NCI-H748 treated with DMSO at 0.1 percent for 48 hours (cell line): ENCODE results near the gene ARHGAP15.

ENCODE experiments used
- DNase-seq: peaks from one replicate; lab custom pipeline; 2025; lab: John Stamatoyannopoulos, UW

Gene ARHGAP15

GRCh38 chr2:143453981-143454511 is 324.8 kb downstream of the ARHGAP15 start:
- no peak for DNase-seq

DNA sequence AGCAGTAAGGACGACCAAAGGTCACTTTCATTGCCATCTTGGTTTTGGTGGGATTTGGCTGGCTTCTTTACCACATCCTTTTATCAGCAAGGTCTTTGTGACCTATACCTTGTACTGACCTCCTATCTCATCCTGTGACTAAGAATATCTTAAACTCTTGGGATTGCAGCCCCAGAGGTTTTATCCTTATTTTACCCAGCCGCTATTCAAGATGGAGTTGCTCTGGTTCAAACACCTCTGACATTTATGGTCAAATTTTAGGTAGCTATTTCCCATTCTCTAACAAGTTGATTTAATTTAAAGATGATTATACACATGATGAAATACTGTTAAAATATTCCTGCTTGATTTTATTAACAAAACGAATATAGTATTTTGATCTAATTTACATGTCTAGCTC is 326.1 kb downstream of the ARHGAP15 start:
- DNase-seq = no peak

DNA sequence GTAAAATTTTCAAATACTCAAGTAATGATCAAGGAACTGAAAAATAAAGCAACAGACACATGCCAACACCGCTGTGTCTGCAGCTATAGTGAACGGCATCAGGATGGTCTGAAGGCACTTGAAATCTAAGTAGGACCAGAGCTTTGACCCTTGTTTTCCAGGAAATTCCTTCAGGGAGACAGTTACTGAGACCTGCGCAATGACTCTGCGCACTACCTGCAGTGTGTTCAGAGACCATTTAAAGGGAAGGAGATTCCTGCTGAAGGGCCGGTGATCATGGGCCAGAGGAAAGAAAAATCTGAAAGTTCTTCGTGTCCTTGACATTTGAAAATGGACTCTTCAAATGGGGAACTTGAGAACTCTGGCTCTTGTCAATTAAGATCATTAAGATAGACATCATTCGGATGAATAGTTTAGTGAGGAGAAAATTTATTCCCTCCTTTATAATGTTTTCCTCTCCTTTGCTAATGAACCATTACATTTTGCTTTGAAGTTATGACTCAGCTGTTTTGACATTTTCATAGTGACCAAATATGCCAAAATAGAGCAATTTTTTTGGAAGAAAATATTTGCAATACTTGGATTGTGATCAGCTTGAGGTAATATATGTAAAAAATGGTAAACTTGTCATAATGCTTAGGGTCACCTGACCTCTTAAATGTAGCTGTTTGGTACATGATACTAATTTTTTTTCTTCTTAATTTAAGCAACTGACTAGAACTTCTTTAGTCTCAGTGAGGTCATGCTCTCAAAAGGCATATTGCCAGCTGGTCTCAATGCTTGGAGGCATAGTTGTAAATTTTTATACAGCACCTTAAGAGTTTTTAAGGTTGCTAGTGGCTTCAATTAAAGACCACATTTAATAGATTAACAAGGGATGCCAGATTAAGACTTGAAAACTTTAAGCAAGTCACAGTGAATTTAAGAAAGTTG is 329.3 kb downstream of the ARHGAP15 start:
- DNase-seq = no peak

DNA sequence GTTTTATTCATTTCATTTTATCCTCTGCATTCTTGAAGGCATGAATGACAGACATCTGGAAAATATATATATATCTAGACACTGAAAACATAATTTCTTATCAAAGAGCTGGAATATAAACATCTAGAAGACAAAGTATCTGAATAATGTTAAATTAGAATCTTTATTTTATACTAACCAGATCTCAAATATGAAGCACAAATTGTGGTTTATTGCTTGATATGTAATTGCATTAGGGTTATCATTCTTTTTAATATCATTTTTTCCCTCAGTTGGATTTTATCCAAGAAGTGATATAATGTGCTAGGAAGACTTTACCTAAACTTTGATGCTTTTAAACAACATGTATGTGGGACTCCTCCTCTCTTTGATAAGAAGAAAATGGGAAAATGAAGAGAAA is 331.2 kb downstream of the ARHGAP15 start:
- DNase-seq = no peak

DNA sequence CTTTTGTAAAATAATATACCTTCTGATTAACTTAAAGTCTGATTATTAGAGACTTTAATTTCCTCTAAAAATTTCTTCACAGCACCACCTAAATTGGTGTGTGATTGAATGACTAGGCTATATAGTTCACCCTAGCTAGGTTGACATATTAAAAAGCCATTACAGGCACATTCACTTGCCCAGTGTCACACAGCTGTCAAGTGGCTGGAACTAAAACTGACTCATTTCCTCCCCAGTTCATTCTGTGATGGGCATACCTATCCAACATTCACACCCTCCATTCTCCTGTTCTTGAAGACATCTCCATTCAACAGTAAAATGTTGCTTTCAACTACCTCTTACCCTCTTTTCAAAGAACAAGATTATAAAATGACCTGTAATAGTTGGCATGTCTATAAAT is 334.5 kb downstream of the ARHGAP15 start:
- DNase-seq = no peak

DNA sequence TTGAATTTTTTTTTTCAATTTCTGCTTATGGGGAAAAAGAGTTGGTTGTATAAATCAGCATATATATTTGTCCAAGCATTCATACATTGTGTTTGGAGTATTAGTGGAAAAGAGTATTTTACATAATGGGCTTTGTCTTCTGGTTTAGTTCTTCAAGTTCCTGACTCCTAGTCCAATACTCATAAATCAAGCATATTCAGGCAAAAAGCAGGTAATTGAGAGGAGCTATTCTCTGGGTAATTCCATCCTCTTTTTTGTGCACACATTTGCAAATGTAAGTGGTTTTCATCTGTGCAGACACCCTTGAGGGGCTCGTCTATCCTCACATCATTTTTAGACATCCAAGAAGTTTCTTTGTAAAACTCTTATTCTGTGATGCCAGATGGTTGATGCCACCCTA is 337.2 kb downstream of the ARHGAP15 start:
- no peak for DNase-seq

DNA sequence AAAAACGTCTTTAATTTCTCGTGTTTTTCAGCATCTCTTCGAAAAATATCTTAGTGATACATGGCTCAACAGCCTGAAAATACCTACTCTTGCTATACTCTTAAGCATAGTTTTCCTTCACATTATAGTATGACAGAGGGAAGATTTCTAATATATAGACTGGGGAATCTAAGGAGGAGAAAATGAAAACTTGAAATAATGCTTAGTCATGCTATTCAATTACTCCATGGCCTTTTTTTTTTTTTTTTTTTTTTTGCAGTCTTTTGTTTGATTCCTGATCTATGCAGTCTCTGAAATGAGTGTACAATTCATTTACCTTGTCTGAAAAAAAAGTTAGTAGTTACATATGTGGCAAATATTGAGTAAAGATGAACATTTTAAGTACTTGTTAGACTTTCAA is 337.8 kb downstream of the ARHGAP15 start:
- no peak for DNase-seq

DNA sequence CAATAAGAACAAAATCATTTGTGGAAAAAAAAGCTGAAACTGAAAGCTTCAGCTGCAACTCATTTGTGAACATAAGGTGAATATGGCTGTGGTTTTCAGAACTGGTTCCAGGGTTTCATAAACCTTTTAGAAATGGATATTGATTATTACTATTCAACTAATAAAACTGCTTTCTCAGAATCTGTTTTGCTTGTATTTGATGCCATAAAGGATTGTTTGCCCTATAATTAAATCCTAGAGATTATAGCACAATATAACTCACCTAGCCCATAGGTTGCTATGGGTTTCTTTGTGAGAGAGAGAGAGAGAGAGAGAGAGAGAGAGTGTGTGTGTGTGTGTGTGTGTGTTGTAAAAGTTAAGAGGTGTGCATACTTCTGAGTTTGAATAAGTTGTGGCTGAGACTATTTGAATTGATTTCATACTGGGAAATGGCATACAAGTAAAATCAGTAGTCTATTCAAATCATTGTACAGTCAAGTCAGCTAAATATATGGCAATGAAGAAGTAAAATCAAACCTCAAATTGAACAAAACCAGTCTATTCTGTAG is 339.2 kb downstream of the ARHGAP15 start:
- DNase-seq = no peak

DNA sequence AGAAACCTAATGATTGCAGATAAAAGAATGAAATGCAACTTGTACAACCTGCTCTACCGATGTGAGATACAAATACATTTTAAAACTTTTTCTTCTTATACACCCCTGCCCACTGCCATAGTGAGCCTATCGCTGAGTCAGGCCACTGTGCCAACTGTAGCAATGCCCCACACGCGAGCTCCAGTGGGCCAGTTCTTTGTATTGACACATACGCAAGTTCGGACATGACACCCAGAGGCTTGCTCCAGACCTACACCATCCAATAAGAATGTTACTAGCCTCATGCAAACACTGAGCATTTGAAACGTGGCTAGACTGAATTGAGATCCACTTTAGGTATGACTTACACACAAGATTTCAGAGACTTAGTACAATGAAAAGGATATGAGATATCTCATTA is 340.1 kb downstream of the ARHGAP15 start:
- no peak for DNase-seq

DNA sequence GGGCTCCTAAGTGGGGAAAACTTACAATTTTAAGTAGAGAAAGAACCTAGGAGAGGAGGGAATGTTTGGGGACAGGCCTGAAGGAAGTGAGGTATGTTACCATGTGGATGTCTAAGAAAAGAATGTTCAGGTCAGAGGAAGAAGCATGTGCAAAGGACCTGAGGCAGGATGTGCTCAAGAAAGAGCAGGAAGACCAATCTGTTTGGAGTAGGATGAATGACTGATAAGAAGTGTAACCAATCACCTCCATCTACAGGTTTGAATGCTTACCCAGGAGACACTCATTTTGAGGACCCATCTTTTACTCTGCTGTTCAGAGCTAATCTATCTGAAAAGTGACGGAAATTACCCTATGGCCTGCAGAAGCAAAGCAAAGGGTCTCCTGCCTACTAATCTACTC is 342.3 kb downstream of the ARHGAP15 start:
- DNase-seq = no peak

- DNase-seq = no peak
Measured at GRCh38 chr2:143473216-143473615, 344.0 kb downstream of the ARHGAP15 start.

GRCh38 chr2:143473820-143474219 is 344.6 kb downstream of the ARHGAP15 start:
- DNase-seq = no peak

DNA sequence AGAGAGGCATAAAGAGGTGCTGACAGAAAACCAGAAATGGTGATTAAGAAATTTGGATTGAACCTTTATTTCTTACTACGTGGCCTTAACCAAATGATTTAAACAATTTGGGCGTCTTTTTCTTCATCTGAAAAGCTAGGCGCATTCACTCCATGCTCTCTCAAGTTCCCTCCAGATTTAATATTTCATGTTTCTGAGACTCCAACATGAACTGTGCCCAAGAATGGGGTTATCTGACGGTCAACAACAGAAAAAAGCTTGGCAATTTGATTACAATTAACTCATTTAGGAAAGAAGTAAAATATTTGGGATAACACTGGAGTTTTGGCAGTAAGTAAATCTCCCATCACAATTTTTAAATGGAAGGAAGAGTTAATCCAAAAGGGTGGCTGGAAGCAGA is 345.4 kb downstream of the ARHGAP15 start:
- no peak for DNase-seq

GRCh38 chr2:143475041-143475776 is 346.0 kb downstream of the ARHGAP15 start:
- DNase-seq = no peak

DNA sequence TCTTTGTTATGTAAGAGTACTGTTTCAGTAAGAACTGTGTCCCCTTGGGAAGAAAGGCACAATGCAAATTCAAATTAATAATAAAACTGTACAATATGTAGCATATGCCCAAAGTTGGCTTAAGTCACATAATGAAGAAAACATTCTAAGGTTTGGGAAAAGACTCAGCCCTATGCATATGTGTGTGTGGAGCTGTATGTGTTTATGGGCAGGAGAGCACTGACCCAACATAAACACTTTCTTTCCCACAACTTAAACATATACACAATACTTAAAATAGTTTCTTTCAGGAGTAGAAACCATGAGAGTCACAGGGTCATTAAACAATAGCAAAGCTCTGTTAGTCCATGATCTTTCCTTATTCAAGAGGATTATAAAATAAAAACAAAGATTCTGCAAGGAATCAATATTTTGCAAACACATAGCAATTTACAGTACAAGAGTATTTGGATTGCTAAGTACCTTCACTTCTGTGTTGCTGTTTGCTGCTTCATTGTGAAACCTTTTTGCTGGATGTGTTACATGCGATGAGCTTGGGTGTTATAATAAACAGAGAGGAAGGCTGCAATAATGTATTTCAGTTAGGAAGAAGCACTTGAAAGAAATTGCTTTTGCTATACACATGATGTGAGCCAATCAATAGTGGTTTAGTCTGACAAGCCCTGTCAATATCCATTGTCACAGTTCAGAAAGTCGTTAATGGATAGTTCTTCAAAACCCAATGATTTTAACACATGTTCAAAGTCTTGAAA is 347.3 kb downstream of the ARHGAP15 start:
- no peak for DNase-seq

DNA sequence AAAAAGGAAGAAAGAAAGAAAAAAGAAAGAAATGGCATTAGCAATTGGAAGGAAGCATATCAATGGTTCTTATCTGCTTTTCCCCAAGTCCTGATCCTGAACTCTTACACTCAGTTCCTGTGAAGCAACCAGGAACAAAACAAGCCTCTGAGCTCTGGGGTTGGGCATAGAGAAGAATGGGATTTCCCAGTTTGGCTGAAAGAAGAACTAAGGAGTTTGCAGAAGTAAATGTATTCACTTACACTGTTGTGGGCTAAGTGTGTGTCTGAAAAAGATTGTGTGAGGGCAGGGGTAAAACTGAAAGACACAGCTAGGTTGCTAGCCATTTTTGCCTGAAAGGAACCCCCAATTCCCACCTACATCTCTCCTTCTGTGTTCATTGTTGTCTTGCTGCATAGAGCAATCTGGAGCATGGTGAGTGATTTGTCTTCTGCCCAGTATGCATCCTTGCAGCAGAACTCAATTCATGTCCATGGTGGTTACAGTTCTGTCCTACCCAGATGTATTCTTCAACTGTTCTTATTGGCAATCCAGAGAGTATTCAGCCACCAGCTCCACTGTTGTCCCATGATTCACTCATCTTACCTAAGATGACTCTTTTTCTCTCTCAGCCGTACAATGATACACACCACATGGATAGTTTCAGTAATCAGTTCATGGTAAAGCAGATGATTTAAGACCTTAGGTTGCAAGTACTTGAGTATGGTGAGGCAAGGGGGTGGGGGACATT is 348.7 kb downstream of the ARHGAP15 start:
- no peak for DNase-seq

DNA sequence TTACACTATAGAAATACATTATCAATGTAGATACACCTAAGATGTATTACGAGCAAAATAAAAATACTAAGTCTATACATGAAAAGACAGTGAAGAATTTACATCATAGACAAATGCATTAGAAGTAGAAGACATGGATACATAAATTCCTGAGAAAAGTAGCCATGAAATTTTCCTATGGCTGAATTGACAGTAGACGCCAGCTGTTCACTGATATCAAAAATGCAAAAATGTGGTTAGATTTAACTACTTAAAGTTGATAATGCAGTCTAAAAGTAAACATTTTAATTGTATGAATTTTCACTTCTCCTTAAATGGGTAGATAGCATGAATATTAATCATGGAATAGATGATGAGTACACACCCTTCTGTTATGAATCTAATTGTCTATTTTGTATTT is 350.9 kb downstream of the ARHGAP15 start:
- DNase-seq = no peak

DNA sequence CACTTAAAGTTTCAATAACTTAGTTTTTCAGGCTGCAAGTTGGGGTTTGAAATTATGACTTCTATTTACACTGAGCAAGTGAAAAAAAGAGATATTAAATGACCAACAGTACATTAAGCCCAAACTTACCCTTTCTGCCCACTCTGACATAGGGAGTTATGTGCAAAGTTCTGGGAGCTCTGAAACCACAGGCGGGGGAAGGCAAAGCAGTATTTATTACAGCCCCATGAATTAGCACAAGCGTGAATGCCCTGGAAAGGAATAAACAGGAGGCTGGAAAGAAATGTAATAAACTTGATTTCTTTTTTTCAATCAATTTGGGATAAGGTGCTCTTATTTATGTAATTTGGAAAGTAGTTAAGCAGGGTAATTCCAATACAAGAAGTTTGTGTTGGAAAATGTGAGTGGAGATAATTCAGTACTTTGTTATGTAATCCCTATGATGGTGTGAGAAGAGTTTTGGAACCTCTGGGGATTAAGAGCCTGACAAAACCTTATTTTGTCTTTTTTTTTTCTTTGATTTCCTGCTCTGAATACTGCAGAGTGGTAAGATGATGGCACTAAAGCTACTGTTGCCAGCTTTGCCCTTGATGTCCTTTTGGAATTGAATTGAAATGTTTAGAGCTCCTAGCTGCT is 351.5 kb downstream of the ARHGAP15 start:
- DNase-seq = no peak

- DNase-seq = no peak
Measured at GRCh38 chr2:143481237-143481623, 352.0 kb downstream of the ARHGAP15 start.

GRCh38 chr2:143481733-143482132 is 352.5 kb downstream of the ARHGAP15 start:
- no peak for DNase-seq

DNA sequence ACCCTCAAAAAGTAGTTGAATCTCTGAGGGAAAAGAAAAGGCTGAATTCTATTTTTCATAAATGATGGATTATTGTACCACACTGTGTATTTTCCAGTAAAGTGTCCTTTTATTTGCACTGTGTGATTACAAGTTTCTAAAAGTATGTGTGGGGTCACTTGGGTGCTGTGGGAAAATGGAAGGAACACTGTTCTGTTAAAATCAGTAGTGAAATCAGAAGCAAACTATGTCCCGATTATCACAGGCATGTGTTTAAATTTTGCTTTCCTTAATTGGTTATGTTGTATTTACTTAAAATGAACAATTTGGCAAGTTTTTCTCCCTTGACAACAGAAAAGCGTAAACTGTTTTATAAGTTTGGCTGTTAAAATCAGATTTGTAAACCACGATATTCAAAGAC is 353.1 kb downstream of the ARHGAP15 start:
- DNase-seq = no peak
